Frontal cortex (tissue), 1 donor: ENCODE measurements around the gene TMEM120A. TPM values are rescaled to one million over a fixed set of nuclear protein-coding genes. Genes with fewer than 3 reads are reported as not detected.

ENCODE experiments used
- small RNA-seq: library from RNA; depleted of rRNA; stranded (forward); fragments of <200 nt; gene quantifications from one replicate; pipeline ENCODE3, GENCODE V24; 2014
- total RNA-seq: library from RNA; depleted of rRNA; stranded (reverse); fragments of >200 nt; gene quantifications from one replicate; pipeline ENCODE4 v1.2.3, GENCODE V29; 2014

The TMEM120A gene
- total RNA-seq, 1 donor from 2014 or later = 26.1 TPM

Small RNAs within 50 kb of the gene (small RNA-seq; reads per million reads assigned to genes)
- gene SNORA14A = 2.0 reads per million, percentile 82 among the genes with 10 or more reads in this experiment

Other genes starting within 250 kb of the TMEM120A start
- not detected for gene CCL26, start 222.4 kb downstream of the TMEM120A start, total RNA-seq
- not detected for gene CCL24, start 180.8 kb downstream of the TMEM120A start, total RNA-seq
- 34.2 TPM for gene RHBDD2, start 115.6 kb downstream of the TMEM120A start, total RNA-seq
- 67.3 TPM for gene POR, start 79.4 kb downstream of the TMEM120A start, total RNA-seq
- 16.3 TPM for gene STYXL1, start 53.4 kb upstream of the TMEM120A start, total RNA-seq
- 34.6 TPM for gene MDH2, start 53.5 kb upstream of the TMEM120A start, total RNA-seq
- gene SRRM3, start 207.3 kb upstream of the TMEM120A start, total RNA-seq = 6.1 TPM